ENCODE measurements around the gene TMTC1. TPM values are rescaled to one million over a fixed set of nuclear protein-coding genes. Genes with fewer than 3 reads are reported as not detected.

Gene TMTC1
- total and polyA plus RNA-seq, 2 of the 8 experiments (the other 6 are each of a cell fraction or from before 2014, with no cell fraction given) = 15.4 to 20.8 TPM

- TF ChIP-seq CHD7 (IDR thresholded peaks at IDR 0.05; ENCODE audit: insufficient replicate concordance, low read length) (no peak), ZNF274 (IDR thresholded peaks at IDR 0.05; ENCODE audit: borderline replicate concordance, extremely low read depth, low read length) (no peak), RBBP5 (IDR thresholded peaks at IDR 0.05; ENCODE audit: borderline replicate concordance, low read depth, low read length) (no peak), TEAD4 (IDR thresholded peaks at IDR 0.05; ENCODE audit: low read depth, low read length) (no peak), EZH2 (IDR thresholded peaks at IDR 0.05; ENCODE audit: low read depth, low read length, severe bottlenecking) (no peak), RFX5 (IDR thresholded peaks at IDR 0.05; ENCODE audit: borderline replicate concordance, low read depth, low read length) (no peak)
Measured at GRCh38 chr12:29672580-29672979, 111.2 kb downstream of the TMTC1 start (continued).
